SU-DHL-6 (cell line): ENCODE data around the gene ANKRD63.

Source experiments
- CTCF ChIP-seq: fragments of 200-600 bp; sonication (generic); IDR thresholded peaks from one replicate; pipeline ENCODE4 v1.5.1; 2017; ENCODE audit warnings: antibody characterized with exemption, mild to moderate bottlenecking, low read length, moderate library complexity; ENCODE audit not compliant: insufficient read depth, poor library complexity, severe bottlenecking
- EZH2phosphoT487 ChIP-seq: fragments of 200-600 bp; sonication (generic), shearing (Covaris generic); conservative IDR thresholded peaks from 2 replicates; pipeline ENCODE4 v1.6.1; 2018; ENCODE audit warnings: mild to moderate bottlenecking, antibody characterized with exemption, low read length, moderate library complexity, mixed read lengths

GRCh38 chr15:40238532-40239403 lies 44.1 kb downstream of the ANKRD63 start, which contains the start of gene PAK6:
- TF ChIP-seq EZH2phosphoT487 (no peak), CTCF (no peak)
